ENCODE results near the gene MRI1. TPM values are rescaled to one million over a fixed set of nuclear protein-coding genes. Genes with fewer than 3 reads are reported as not detected.

Gene MRI1
- total RNA-seq, 1 donor: 27.2 TPM

- TF ChIP-seq CTCF (IDR thresholded peaks at IDR 0.05; ENCODE audit: insufficient read depth, low read depth, low read length): no peak
- no peak overlapping the region for H3K4me3 ChIP-seq (ENCODE audit: low read depth, low read length)
- no peak for DNase-seq (ENCODE audit: low read depth)
Measured at GRCh38 chr19:13757805-13758772, 6.2 kb upstream of the MRI1 start.

GRCh38 chr19:13758795-13759194 lies 5.5 kb upstream of the MRI1 start:
- H3K4me3 ChIP-seq (ENCODE audit: low read depth, low read length): no peak overlapping the region
- no peak for TF ChIP-seq CTCF (IDR thresholded peaks at IDR 0.05; ENCODE audit: insufficient read depth, low read depth, low read length)
- no peak for DNase-seq (ENCODE audit: low read depth)

- H3K4me3 ChIP-seq (ENCODE audit: low read depth, low read length): no peak overlapping the region
- TF ChIP-seq CTCF (IDR thresholded peaks at IDR 0.05; ENCODE audit: insufficient read depth, low read depth, low read length): no peak
- DNase-seq (ENCODE audit: low read depth): no peak
Measured at GRCh38 chr19:13761423-13761822, 2.9 kb upstream of the MRI1 start.

- H3K4me3 ChIP-seq (ENCODE audit: low read depth, low read length): no peak overlapping the region
- no peak for TF ChIP-seq CTCF (IDR thresholded peaks at IDR 0.05; ENCODE audit: insufficient read depth, low read depth, low read length)
- DNase-seq (ENCODE audit: low read depth): no peak
Measured at GRCh38 chr19:13762635-13763235, 1.6 kb upstream of the MRI1 start.

- TF ChIP-seq CTCF (IDR thresholded peaks at IDR 0.05; ENCODE audit: insufficient read depth, low read depth, low read length): no peak
- no peak for DNase-seq (ENCODE audit: low read depth)
- H3K4me3 ChIP-seq (ENCODE audit: low read depth, low read length): no peak overlapping the region
Measured at GRCh38 chr19:13763265-13763664, 1.1 kb upstream of the MRI1 start.

- H3K4me3 ChIP-seq (ENCODE audit: low read depth, low read length): peak overlapping the region; percentile 80
- TF ChIP-seq CTCF (IDR thresholded peaks at IDR 0.05; ENCODE audit: insufficient read depth, low read depth, low read length): no peak
- DNase-seq (ENCODE audit: low read depth): no peak
Measured at GRCh38 chr19:13764821-13765394, 586 bp downstream of the MRI1 start.
